Esophagus muscularis mucosa (tissue), 4 donors: ENCODE data around the gene PDGFRB. TPM values are rescaled to one million over a fixed set of nuclear protein-coding genes. Genes with fewer than 3 reads are reported as not detected.

Experiments
- DNase-seq: peaks from one replicate; pipeline ENCODE4 v3.0.0-alpha.2; 2017; ENCODE audit errors: extremely low spot score
- H3K27ac ChIP-seq, 4 donors: fragments of 200-600 bp; sonication (generic); replicated peaks in 1 of 4; 1 replicate in 3 of 4; 2 replicates in 1 of 4; pipeline ENCODE4 v1.5.1; 2016 to 2019; ENCODE audit warnings: mild to moderate bottlenecking in 1 of 4
- H3K27me3 ChIP-seq, 4 donors: fragments of 200-600 bp; sonication (generic); one replicate each; pipeline versions ENCODE4 v1.5.1 to v1.6.0; 2016 to 2019
- H3K36me3 ChIP-seq, 4 donors: fragments of 200-600 bp; sonication (generic); one replicate each; pipeline ENCODE4 v1.5.1; 2016 to 2019
- H3K4me1 ChIP-seq, 4 donors: fragments of 200-600 bp; sonication (generic); one replicate each; pipeline ENCODE4 v1.5.1; 2016 to 2019
- H3K4me3 ChIP-seq, 4 donors: fragments of 200-600 bp; sonication (generic); 1 replicate in 2 of 4; 2 replicates in 2 of 4; pipeline ENCODE4 v1.5.1; 2016 to 2019; ENCODE audit warnings: mild to moderate bottlenecking in 4 of 4, moderate library complexity in 1 of 4
- H3K9me3 ChIP-seq, 4 donors: fragments of 200-600 bp; sonication (generic); 1 replicate in 3 of 4; 2 replicates in 1 of 4; pipeline ENCODE4 v1.5.1; 2016 to 2019
- EP300 ChIP-seq: sonication (generic); formaldehyde crosslinking; IDR thresholded peaks from one replicate; pipeline ENCODE4 v1.6.1; 2017; ENCODE audit warnings: antibody characterized with exemption
- POLR2A ChIP-seq: fragments of 450-650 bp; IDR thresholded peaks from one replicate; pipeline ENCODE4 v1.6.1; 2017; ENCODE audit warnings: antibody characterized with exemption, moderate library complexity, mild to moderate bottlenecking, low read depth
- POLR2AphosphoS5 ChIP-seq, 2 donors: sonication (generic); formaldehyde crosslinking; IDR thresholded peaks; one replicate each; pipeline ENCODE4 v1.6.1; 2017; ENCODE audit warnings: antibody characterized with exemption in 2 of 2
- WGBS: methylation state at CpG from one replicate; pipeline ENCODE4 v1.1.5; 2018; 5-methylcytosine and 5-hydroxymethylcytosine counted together
- intact Hi-C: fragments of 100-400 bp; cut with DNase I; formaldehyde crosslinking; loops from one replicate; pipeline ENCODE4 v1.15.1; 2023
- total RNA-seq, 4 donors: library from RNA; depleted of rRNA; stranded (reverse); fragments of >200 nt; gene quantifications; one replicate each; pipeline versions ENCODE4 v1.1.0 to v1.2.1, GENCODE V29; 2016
- TF ChIP-seq, protein P1 (sequence below), 3 experiments: fragments of 200-600 bp in 2 of 3; fragments of 450-650 bp in 1 of 3; sonication (generic) in 2 of 3; IDR thresholded peaks; one replicate each; pipeline ENCODE4 v1.5.1; 2017 to 2019; ENCODE audit warnings: antibody characterized with exemption in 3 of 3, mild to moderate bottlenecking in 2 of 3, moderate library complexity in 1 of 3

PDGFRB gene
- total RNA-seq, 4 donors from 2014 or later = 83.1 to 219 (median 141) TPM

DNA sequence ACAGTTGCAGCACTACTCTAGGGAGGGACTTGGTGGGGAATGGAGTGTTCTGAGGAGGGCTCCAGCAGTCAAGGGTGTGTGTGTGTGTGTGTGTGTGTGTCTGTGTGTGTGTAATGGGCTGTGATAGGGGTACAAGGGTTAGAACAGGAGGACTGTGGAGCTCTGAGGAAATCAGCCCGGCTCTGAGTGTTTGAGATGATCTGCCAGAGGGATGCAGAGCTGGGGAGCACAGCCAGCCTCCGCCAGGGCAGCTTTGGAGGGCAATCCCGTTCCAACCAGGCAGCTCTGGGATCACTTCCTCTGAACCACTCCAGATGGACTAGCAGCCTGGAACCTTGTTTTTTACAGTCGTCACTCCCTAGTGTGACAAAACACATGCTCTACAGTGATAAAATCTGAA lies 31.3 kb upstream of the PDGFRB start:
- intact Hi-C loops = no loop called here
- 57% methylated on average over 4 of the region's 4 CpGs for WGBS
- Histone ChIP-seq H3K9me3 (no peaks in the 10 kb centered on the region), H3K36me3 (no peaks in the 10 kb centered on the region), H3K4me3 (no peak overlapping the region), H3K27me3 (peaks cover 0 to 32% (median 17%) of the 10 kb centered on the region in 4 donors), H3K27ac (no peak overlapping the region), H3K4me1 (peaks cover 5 to 16% (median 12%) of the 10 kb centered on the region in 4 donors)
- no peak for DNase-seq
- TF ChIP-seq, protein P1, sequence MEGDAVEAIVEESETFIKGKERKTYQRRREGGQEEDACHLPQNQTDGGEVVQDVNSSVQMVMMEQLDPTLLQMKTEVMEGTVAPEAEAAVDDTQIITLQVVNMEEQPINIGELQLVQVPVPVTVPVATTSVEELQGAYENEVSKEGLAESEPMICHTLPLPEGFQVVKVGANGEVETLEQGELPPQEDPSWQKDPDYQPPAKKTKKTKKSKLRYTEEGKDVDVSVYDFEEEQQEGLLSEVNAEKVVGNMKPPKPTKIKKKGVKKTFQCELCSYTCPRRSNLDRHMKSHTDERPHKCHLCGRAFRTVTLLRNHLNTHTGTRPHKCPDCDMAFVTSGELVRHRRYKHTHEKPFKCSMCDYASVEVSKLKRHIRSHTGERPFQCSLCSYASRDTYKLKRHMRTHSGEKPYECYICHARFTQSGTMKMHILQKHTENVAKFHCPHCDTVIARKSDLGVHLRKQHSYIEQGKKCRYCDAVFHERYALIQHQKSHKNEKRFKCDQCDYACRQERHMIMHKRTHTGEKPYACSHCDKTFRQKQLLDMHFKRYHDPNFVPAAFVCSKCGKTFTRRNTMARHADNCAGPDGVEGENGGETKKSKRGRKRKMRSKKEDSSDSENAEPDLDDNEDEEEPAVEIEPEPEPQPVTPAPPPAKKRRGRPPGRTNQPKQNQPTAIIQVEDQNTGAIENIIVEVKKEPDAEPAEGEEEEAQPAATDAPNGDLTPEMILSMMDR (IDR thresholded peaks at IDR 0.05) = no peak

DNA sequence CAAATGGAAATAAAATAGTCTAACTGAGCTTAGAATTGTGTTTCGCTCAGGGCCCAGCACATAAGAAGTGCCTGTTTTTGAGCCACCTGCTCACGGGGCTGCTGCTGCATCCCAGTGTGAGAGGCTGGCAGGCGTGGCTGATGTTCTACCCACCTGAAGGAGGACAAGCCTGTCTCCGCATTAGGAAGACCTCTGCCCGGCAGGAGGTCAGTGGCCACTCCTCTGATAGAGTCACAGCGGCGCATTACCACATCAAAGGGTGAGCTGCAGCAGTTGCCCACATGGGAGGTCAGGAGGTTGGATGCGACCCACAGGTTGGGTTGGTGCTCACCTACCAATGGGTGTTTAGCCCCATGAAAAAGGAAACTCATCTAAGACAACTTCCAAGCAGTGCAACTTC lies 30.5 kb upstream of the PDGFRB start:
- H3K36me3 ChIP-seq = no peaks in the 10 kb centered on the region
- no peaks in the 10 kb centered on the region for H3K9me3 ChIP-seq
- H3K27me3 ChIP-seq = peaks cover 0 to 31% (median 17%) of the 10 kb centered on the region in 4 donors
- DNase-seq = no peak
- H3K4me1 ChIP-seq = peaks cover 8 to 24% (median 20%) of the 10 kb centered on the region in 4 donors
- 100% methylated on average over 3 of the region's 8 CpGs for WGBS
- TF ChIP-seq, protein P1 (IDR thresholded peaks at IDR 0.05) = no peak
- no peak for TF ChIP-seq POLR2AphosphoS5 (IDR thresholded peaks at IDR 0.05)
- TF ChIP-seq POLR2A = no peak
- no peak for TF ChIP-seq EP300
- no peak overlapping the region for H3K27ac ChIP-seq
- intact Hi-C loops = no loop called here
- H3K4me3 ChIP-seq = no peak overlapping the region

DNA sequence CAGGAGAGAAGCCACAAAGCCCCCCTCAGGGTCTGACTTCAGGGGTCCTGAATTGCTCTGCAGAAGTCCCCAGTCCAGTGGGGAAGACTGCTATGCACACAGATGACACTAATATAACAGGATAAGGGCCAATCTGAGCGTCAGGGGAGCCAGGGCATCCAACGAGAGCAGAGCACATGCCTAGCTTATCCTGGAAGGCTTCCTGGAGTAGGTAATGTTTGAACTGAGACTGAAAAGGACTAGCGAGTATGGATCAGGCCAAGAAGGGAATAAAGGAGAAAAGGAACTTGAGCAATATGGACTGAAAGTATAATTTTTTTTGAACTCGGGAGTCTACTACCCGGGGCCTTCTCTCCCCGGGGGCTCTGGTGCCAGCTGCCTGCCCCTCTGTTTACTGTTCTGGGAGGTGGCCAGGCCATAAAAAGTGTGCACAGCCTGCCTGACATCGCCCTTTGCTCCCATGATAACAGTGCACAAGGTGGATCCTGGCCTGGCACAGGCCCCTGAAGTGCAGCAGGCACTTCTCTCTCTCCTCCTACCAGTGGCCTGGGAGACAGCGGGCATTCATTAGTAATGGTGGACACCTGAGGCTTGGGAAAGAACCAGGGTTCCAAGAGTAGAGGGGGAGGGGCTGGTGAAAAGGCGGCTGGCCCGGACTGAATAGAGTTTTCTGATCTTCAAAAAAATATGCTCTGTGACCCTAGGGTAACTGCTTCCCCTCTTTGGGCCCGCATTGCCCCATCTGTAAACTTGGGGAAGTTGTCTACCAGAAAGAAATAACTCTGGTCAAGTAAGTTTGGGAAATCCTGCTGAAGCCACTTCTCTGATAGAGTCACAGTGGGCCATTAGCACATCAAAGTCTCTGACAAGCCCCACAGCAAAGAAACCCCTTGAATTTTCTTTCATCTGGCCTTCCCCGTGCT lies 29.6 kb upstream of the PDGFRB start:
- peaks cover 0 to 22% (median 12%) of the 10 kb centered on the region in 4 donors for H3K27me3 ChIP-seq
- H3K9me3 ChIP-seq = no peaks in the 10 kb centered on the region
- no peaks in the 10 kb centered on the region for H3K36me3 ChIP-seq
- intact Hi-C loops = no loop called here
- WGBS = 88% methylated on average over 12 of the region's 12 CpGs
- TF ChIP-seq, protein P1 (IDR thresholded peaks at IDR 0.05) = no peak
- TF ChIP-seq POLR2A (no peak), POLR2AphosphoS5 (IDR thresholded peaks at IDR 0.05) (no peak), EP300 (no peak)
- H3K4me3 ChIP-seq = no peak overlapping the region
- no peak for DNase-seq
- H3K27ac ChIP-seq = no peak overlapping the region
- peaks cover 17 to 28% (median 27%) of the 10 kb centered on the region in 4 donors for H3K4me1 ChIP-seq

- H3K27ac ChIP-seq = no peak overlapping the region
- no peak for DNase-seq
- intact Hi-C loops = no loop called here
- peaks cover 19 to 32% (median 29%) of the 10 kb centered on the region in 4 donors for H3K4me1 ChIP-seq
- 94% methylated on average over 2 of the region's 2 CpGs for WGBS
- H3K36me3 ChIP-seq = no peaks in the 10 kb centered on the region
- no peaks in the 10 kb centered on the region for H3K9me3 ChIP-seq
- TF ChIP-seq EP300 (no peak), POLR2A (no peak), POLR2AphosphoS5 (IDR thresholded peaks at IDR 0.05) (no peak)
- TF ChIP-seq, protein P1 (IDR thresholded peaks at IDR 0.05) = no peak
- no peak overlapping the region for H3K4me3 ChIP-seq
- peaks cover 0 to 9% (median under 1%) of the 10 kb centered on the region in 4 donors for H3K27me3 ChIP-seq
Measured at GRCh38 chr5:150184006-150184405, 28.4 kb upstream of the PDGFRB start.
